Mucosa of gallbladder (tissue), 1 donor: ENCODE measurements around the gene ITFG1. TPM values are rescaled to one million over a fixed set of nuclear protein-coding genes. Genes with fewer than 3 reads are reported as not detected.
"Not testable (repeated sequence)": the region's sequence is repeated elsewhere in the genome, so short reads cannot be mapped to it uniquely, and the experiment has no call there.

ENCODE experiments used
- DNase-seq: peaks from one replicate; pipeline ENCODE4 v3.0.0-alpha.2; 2020; ENCODE audit warnings: low spot score
- total RNA-seq: library from RNA; stranded (reverse); gene quantifications from one replicate; pipeline ENCODE4 v1.2.1, GENCODE V29; 2021
- donor health status: DM: no; HTN: no; CAD: no.

Gene ITFG1
- total RNA-seq, 1 donor from 2014 or later = 68.7 TPM

- no peak for DNase-seq
Measured at GRCh38 chr16:47416869-47417268, 44.0 kb downstream of the ITFG1 start.

- no peak for DNase-seq
Measured at GRCh38 chr16:47413041-47413440, 47.8 kb downstream of the ITFG1 start.

GRCh38 chr16:47408491-47408890, 52.4 kb downstream of the ITFG1 start:
- DNase-seq = no peak

- no peak for DNase-seq
Measured at GRCh38 chr16:47395733-47396498, 64.9 kb downstream of the ITFG1 start.

GRCh38 chr16:47392081-47392480, 68.8 kb downstream of the ITFG1 start:
- no peak for DNase-seq

- DNase-seq = no peak
Measured at GRCh38 chr16:47388705-47389104, 72.2 kb downstream of the ITFG1 start.

GRCh38 chr16:47387026-47387734, 73.7 kb downstream of the ITFG1 start:
- DNase-seq = no peak

- DNase-seq = no peak
Measured at GRCh38 chr16:47386201-47386718, 74.6 kb downstream of the ITFG1 start.

GRCh38 chr16:47382362-47382761, 78.5 kb downstream of the ITFG1 start:
- DNase-seq = no peak

GRCh38 chr16:47377154-47377553, 83.7 kb downstream of the ITFG1 start:
- no peak for DNase-seq

- no peak for DNase-seq
Measured at GRCh38 chr16:47375423-47375822, 85.4 kb downstream of the ITFG1 start.

- no peak for DNase-seq
Measured at GRCh38 chr16:47374629-47375028, 86.2 kb downstream of the ITFG1 start.

- DNase-seq = no peak
Measured at GRCh38 chr16:47371271-47372014, 89.4 kb downstream of the ITFG1 start.

GRCh38 chr16:47370536-47370935, 90.3 kb downstream of the ITFG1 start:
- no peak for DNase-seq

GRCh38 chr16:47366228-47366627, 94.6 kb downstream of the ITFG1 start:
- no peak for DNase-seq

GRCh38 chr16:47363761-47364160, 97.1 kb downstream of the ITFG1 start:
- DNase-seq = no peak

- DNase-seq = no peak
Measured at GRCh38 chr16:47359478-47359877, 101.4 kb downstream of the ITFG1 start.

GRCh38 chr16:47358816-47359215, 102.0 kb downstream of the ITFG1 start:
- no peak for DNase-seq

GRCh38 chr16:47349029-47349428, 111.8 kb downstream of the ITFG1 start:
- DNase-seq = not testable (repeated sequence)

- DNase-seq = not testable (repeated sequence)
Measured at GRCh38 chr16:47347021-47347696, 113.7 kb downstream of the ITFG1 start.

- DNase-seq = no peak
Measured at GRCh38 chr16:47342055-47342454, 118.8 kb downstream of the ITFG1 start.

- DNase-seq = not testable (repeated sequence)
Measured at GRCh38 chr16:47330562-47330961, 130.3 kb downstream of the ITFG1 start.
